Prostate gland (tissue), 2 donors: ENCODE data around the gene MT1B.

Experiments
- CTCF ChIP-seq, 4 experiments: fragments of 200-600 bp in 2 of 4; fragments of 450-650 bp in 2 of 4; sonication (generic) in 2 of 4; IDR thresholded peaks; 1 replicate in 3 of 4; 2 replicates in 1 of 4; pipeline ENCODE4 v1.5.1; 2016 to 2019; ENCODE audit warnings: antibody characterized with exemption in 4 of 4, mild to moderate bottlenecking in 2 of 4, moderate library complexity in 2 of 4
- POLR2A ChIP-seq: fragments of 450-650 bp; IDR thresholded peaks from one replicate; pipeline ENCODE4 v1.6.1; 2016; ENCODE audit warnings: antibody characterized with exemption, mild to moderate bottlenecking
- POLR2AphosphoS5 ChIP-seq: sonication (generic); formaldehyde crosslinking; IDR thresholded peaks from one replicate; pipeline ENCODE4 v1.6.1; 2017; ENCODE audit warnings: antibody characterized with exemption

- TF ChIP-seq POLR2A (no peak), CTCF (IDR thresholded peaks at IDR 0.05) (no peak), POLR2AphosphoS5 (no peak)
These were observed 36.3 kb upstream of the MT1B start for GRCh38 chr16:56615353-56615752.
